Upper lobe of left lung (tissue), 4 donors: ENCODE data around the gene CYP19A1.

ENCODE experiments used
- CTCF ChIP-seq, 6 experiments: fragments of 450-650 bp in 4 of 6; fragments of 200-600 bp in 2 of 6; sonication (generic) in 2 of 6; IDR thresholded peaks; one replicate each; pipeline ENCODE4 v1.5.1; 2016 to 2019; ENCODE audit warnings: antibody characterized with exemption in 6 of 6
- EP300 ChIP-seq, 4 donors: sonication (generic); formaldehyde crosslinking; IDR thresholded peaks; one replicate each; pipeline ENCODE4 v1.5.1; 2017; ENCODE audit warnings: antibody characterized with exemption in 4 of 4, control low read depth in 2 of 4
- POLR2A ChIP-seq, 4 donors: fragments of 450-650 bp; IDR thresholded peaks; one replicate each; pipeline ENCODE4 v1.5.1; 2016 to 2017; ENCODE audit warnings: antibody characterized with exemption in 4 of 4, mild to moderate bottlenecking in 2 of 4
- POLR2AphosphoS5 ChIP-seq, 2 donors: sonication (generic); formaldehyde crosslinking; IDR thresholded peaks; one replicate each; pipeline ENCODE4 v1.5.1; 2017; ENCODE audit warnings: antibody characterized with exemption in 2 of 2

GRCh38 chr15:51314391-51315337, 23.7 kb downstream of the CYP19A1 start:
- TF ChIP-seq POLR2A (IDR thresholded peaks at IDR 0.05) (no peak), CTCF (IDR thresholded peaks at IDR 0.05) (no peak), EP300 (IDR thresholded peaks at IDR 0.05) (no peak), POLR2AphosphoS5 (IDR thresholded peaks at IDR 0.05) (no peak)
